Measurements from ENCODE around the gene ANHX. TPM values are rescaled to one million over a fixed set of nuclear protein-coding genes. Genes with fewer than 3 reads are reported as not detected.
A peak's percentile ranks its signal among the peaks of the same experiment; 100 is the strongest.

Gene ANHX
- total and polyA plus RNA-seq, 5 donors from 2014 or later: not detected

GRCh38 chr12:133202493-133203343 lies 33.0 kb downstream of the ANHX start:
- H3K4me3 Mint-ChIP-seq: peak overlapping the region in 1 of 4 donors; percentile 15
- H3K9me3 ChIP-seq (ENCODE audit: control insufficient read depth in 2 of 2, low read length in 2 of 2): peaks cover 78 to 80% of the 10 kb centered on the region in 2 experiments
- no peaks in the 10 kb centered on the region for H3K27me3 Mint-ChIP-seq
- H3K4me3 ChIP-seq (ENCODE audit: low read depth, low read length): peak overlapping the region; percentile 6
- no peaks in the 10 kb centered on the region for H3K4me1 ChIP-seq (ENCODE audit: control insufficient read depth, insufficient read depth, low read length, poor library complexity, severe bottlenecking)
- H3K36me3 Mint-ChIP-seq: peaks cover 40% of the 10 kb centered on the region
- ATAC-seq (ENCODE audit: low read depth in 2 of 2) (no peak), DNase-seq (no peak)
- peaks cover 0 to 2% (median 0%) of the 10 kb centered on the region in 4 donors for H3K4me1 Mint-ChIP-seq
- peaks cover 30% of the 10 kb centered on the region for H3K36me3 ChIP-seq (ENCODE audit: control insufficient read depth, insufficient read depth, low read length)
- no peaks in the 10 kb centered on the region for H3K27me3 ChIP-seq (ENCODE audit: control insufficient read depth, insufficient read depth, low read length)
- no peak overlapping the region for H3K27ac ChIP-seq (ENCODE audit: insufficient read depth, low read length, poor library complexity, severe bottlenecking)
- H3K27ac Mint-ChIP-seq: no peak overlapping the region
- peaks cover 0 to 81% (median 31%) of the 10 kb centered on the region in 7 donors for H3K9me3 Mint-ChIP-seq

- Histone ChIP-seq H3K9me3 (ENCODE audit: control insufficient read depth in 2 of 2, low read length in 2 of 2) (peaks cover 70 to 72% of the 10 kb centered on the region in 2 experiments), H3K36me3 (ENCODE audit: control insufficient read depth, insufficient read depth, low read length) (peaks cover 30% of the 10 kb centered on the region), H3K4me1 (ENCODE audit: control insufficient read depth, insufficient read depth, low read length, poor library complexity, severe bottlenecking) (no peaks in the 10 kb centered on the region), H3K4me3 (ENCODE audit: low read depth, low read length) (peak overlapping the region; percentile 28), H3K27me3 (ENCODE audit: control insufficient read depth, insufficient read depth, low read length) (no peaks in the 10 kb centered on the region), H3K27ac (ENCODE audit: insufficient read depth, low read length, poor library complexity, severe bottlenecking) (no peak overlapping the region)
- H3K36me3 Mint-ChIP-seq: peaks cover 40% of the 10 kb centered on the region
- no peak overlapping the region for H3K27ac Mint-ChIP-seq
- H3K4me1 Mint-ChIP-seq: peaks cover 0 to 2% (median 0%) of the 10 kb centered on the region in 4 donors
- H3K9me3 Mint-ChIP-seq: peaks cover 0 to 74% (median 31%) of the 10 kb centered on the region in 7 donors
- DNase-seq: no peak
- no peak overlapping the region for H3K4me3 Mint-ChIP-seq
- ATAC-seq (ENCODE audit: low read depth in 2 of 2): no peak
- H3K27me3 Mint-ChIP-seq: no peaks in the 10 kb centered on the region
These were observed 33.8 kb downstream of the ANHX start for GRCh38 chr12:133201888-133202287.

- Histone ChIP-seq H3K9me3 (ENCODE audit: control insufficient read depth in 2 of 2, low read length in 2 of 2) (peaks cover 71 to 87% of the 10 kb centered on the region in 2 experiments), H3K27ac (ENCODE audit: insufficient read depth, low read length, poor library complexity, severe bottlenecking) (no peak overlapping the region), H3K4me3 (ENCODE audit: low read depth, low read length) (no peak overlapping the region), H3K4me1 (ENCODE audit: control insufficient read depth, insufficient read depth, low read length, poor library complexity, severe bottlenecking) (no peaks in the 10 kb centered on the region), H3K36me3 (ENCODE audit: control insufficient read depth, insufficient read depth, low read length) (peaks cover 87% of the 10 kb centered on the region), H3K27me3 (ENCODE audit: control insufficient read depth, insufficient read depth, low read length) (no peaks in the 10 kb centered on the region)
- H3K27ac Mint-ChIP-seq: no peak overlapping the region
- peaks cover 84% of the 10 kb centered on the region for H3K36me3 Mint-ChIP-seq
- no peaks in the 10 kb centered on the region for H3K27me3 Mint-ChIP-seq
- no peak for ATAC-seq (ENCODE audit: low read depth in 2 of 2)
- peaks cover 5 to 82% (median 45%) of the 10 kb centered on the region in 7 donors for H3K9me3 Mint-ChIP-seq
- peaks cover 0 to 4% (median under 1%) of the 10 kb centered on the region in 4 donors for H3K4me1 Mint-ChIP-seq
- no peak for DNase-seq
- no peak overlapping the region for H3K4me3 Mint-ChIP-seq
These were observed 42.8 kb downstream of the ANHX start for GRCh38 chr12:133192847-133193246.

- Mint-ChIP-seq H3K4me1 (peaks cover 0 to 6% (median 5%) of the 10 kb centered on the region in 4 donors), H3K9me3 (peaks cover 8 to 94% (median 48%) of the 10 kb centered on the region in 7 donors), H3K27me3 (no peaks in the 10 kb centered on the region), H3K4me3 (no peak overlapping the region), H3K27ac (no peak overlapping the region), H3K36me3 (peaks cover 98% of the 10 kb centered on the region)
- DNase-seq (no peak), ATAC-seq (ENCODE audit: low read depth in 2 of 2) (no peak)
- Histone ChIP-seq H3K27me3 (ENCODE audit: control insufficient read depth, insufficient read depth, low read length) (no peaks in the 10 kb centered on the region), H3K9me3 (ENCODE audit: control insufficient read depth in 2 of 2, low read length in 2 of 2) (peaks cover 85 to 100% of the 10 kb centered on the region in 2 experiments), H3K4me1 (ENCODE audit: control insufficient read depth, insufficient read depth, low read length, poor library complexity, severe bottlenecking) (no peaks in the 10 kb centered on the region), H3K27ac (ENCODE audit: insufficient read depth, low read length, poor library complexity, severe bottlenecking) (no peak overlapping the region), H3K36me3 (ENCODE audit: control insufficient read depth, insufficient read depth, low read length) (peaks cover 99% of the 10 kb centered on the region), H3K4me3 (ENCODE audit: low read depth, low read length) (no peak overlapping the region)
These were observed 45.5 kb downstream of the ANHX start for GRCh38 chr12:133190176-133190575.

DNA sequence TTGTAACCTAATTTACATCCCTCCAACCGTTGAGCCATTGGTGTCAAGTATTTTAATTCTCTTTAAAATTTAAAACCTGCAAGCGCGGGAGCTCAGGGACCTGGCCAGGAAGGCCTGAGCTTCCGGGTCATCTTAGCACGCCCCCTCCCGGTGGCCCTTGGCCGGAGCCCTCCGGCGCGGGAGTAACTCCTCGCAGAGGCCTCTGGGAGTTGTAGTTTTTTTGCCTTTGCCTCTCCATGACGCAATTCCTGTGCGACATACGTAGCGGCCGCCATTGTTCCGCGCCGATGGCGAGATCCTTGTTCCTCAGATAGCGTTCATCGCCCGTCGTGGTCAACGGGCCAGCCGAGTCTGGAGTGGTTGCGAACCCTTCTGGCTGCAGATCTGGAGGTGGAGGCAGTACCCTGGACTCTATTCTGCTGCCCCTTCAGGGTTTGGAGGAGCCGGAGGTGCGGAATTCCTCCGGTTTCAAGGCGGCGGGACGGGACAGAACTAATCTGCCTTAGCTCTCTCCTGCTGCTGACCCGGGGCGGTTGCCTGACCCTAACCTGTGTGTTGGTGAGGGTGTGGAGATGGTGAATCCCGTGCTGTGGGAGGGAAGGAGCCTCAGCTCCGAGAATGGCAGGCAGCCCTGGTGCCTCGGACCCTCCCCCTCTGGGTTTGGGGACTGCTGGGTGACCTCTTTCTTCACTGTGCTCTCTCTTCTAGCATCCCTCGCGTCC lies 54.3 kb downstream of the ANHX start, which contains the start of gene ZNF268:
TSS of gene ZNF268 (plus strand) at position 258 of the 722 bp plus-strand sequence. CDS start 503 bp downstream, outside the sequence.
- Histone ChIP-seq H3K4me1 (ENCODE audit: control insufficient read depth, insufficient read depth, low read length, poor library complexity, severe bottlenecking) (peaks cover 8% of the 10 kb centered on the region), H3K36me3 (ENCODE audit: control insufficient read depth, insufficient read depth, low read length) (peaks cover 37% of the 10 kb centered on the region), H3K4me3 (ENCODE audit: low read depth, low read length) (peak within 1 kb of the TSS; percentile 89), H3K27ac (ENCODE audit: insufficient read depth, low read length, poor library complexity, severe bottlenecking) (peak within 1 kb of the TSS; percentile 76), H3K9me3 (ENCODE audit: control insufficient read depth in 2 of 2, low read length in 2 of 2) (peaks cover 38 to 60% of the 10 kb centered on the region in 2 experiments), H3K27me3 (ENCODE audit: control insufficient read depth, insufficient read depth, low read length) (no peaks in the 10 kb centered on the region)
- peak within 1 kb of the TSS; percentile 94 to 99 (median 96) for H3K4me3 Mint-ChIP-seq
- peak within 1 kb of the TSS; percentile 91 to 97 (median 93) for H3K27ac Mint-ChIP-seq
- peaks cover 39% of the 10 kb centered on the region for H3K36me3 Mint-ChIP-seq
- DNase-seq (peak; percentile 67 to 93 (median 85)), ATAC-seq (ENCODE audit: low read depth in 2 of 2) (peak; percentile 86 to 88)
- no peaks in the 10 kb centered on the region for H3K27me3 Mint-ChIP-seq
- peaks cover 5 to 73% (median 34%) of the 10 kb centered on the region in 7 donors for H3K9me3 Mint-ChIP-seq
- peaks cover 0 to 33% (median 18%) of the 10 kb centered on the region in 4 donors for H3K4me1 Mint-ChIP-seq

- Histone ChIP-seq H3K9me3 (ENCODE audit: control insufficient read depth in 2 of 2, low read length in 2 of 2) (peaks cover 38 to 53% of the 10 kb centered on the region in 2 experiments), H3K4me1 (ENCODE audit: control insufficient read depth, insufficient read depth, low read length, poor library complexity, severe bottlenecking) (peaks cover 8% of the 10 kb centered on the region), H3K4me3 (ENCODE audit: low read depth, low read length) (peak overlapping the region; percentile 89), H3K27ac (ENCODE audit: insufficient read depth, low read length, poor library complexity, severe bottlenecking) (no peak overlapping the region), H3K36me3 (ENCODE audit: control insufficient read depth, insufficient read depth, low read length) (peaks cover 30% of the 10 kb centered on the region), H3K27me3 (ENCODE audit: control insufficient read depth, insufficient read depth, low read length) (no peaks in the 10 kb centered on the region)
- no peak for ATAC-seq (ENCODE audit: low read depth in 2 of 2)
- H3K4me3 Mint-ChIP-seq: peak overlapping the region in 2 of 4 donors; percentile 50 to 69
- H3K9me3 Mint-ChIP-seq: peaks cover 3 to 73% (median 35%) of the 10 kb centered on the region in 7 donors
- peak overlapping the region in 1 of 3 donors; percentile 91 for H3K27ac Mint-ChIP-seq
- H3K27me3 Mint-ChIP-seq: no peaks in the 10 kb centered on the region
- peaks cover 34% of the 10 kb centered on the region for H3K36me3 Mint-ChIP-seq
- DNase-seq: no peak
- peaks cover 0 to 31% (median 18%) of the 10 kb centered on the region in 4 donors for H3K4me1 Mint-ChIP-seq
These were observed 55.0 kb downstream of the ANHX start for GRCh38 chr12:133180669-133181068.

- Histone ChIP-seq H3K27me3 (ENCODE audit: control insufficient read depth, insufficient read depth, low read length) (no peaks in the 10 kb centered on the region), H3K27ac (ENCODE audit: insufficient read depth, low read length, poor library complexity, severe bottlenecking) (no peak overlapping the region), H3K4me1 (ENCODE audit: control insufficient read depth, insufficient read depth, low read length, poor library complexity, severe bottlenecking) (no peaks in the 10 kb centered on the region), H3K36me3 (ENCODE audit: control insufficient read depth, insufficient read depth, low read length) (no peaks in the 10 kb centered on the region), H3K4me3 (ENCODE audit: low read depth, low read length) (no peak overlapping the region), H3K9me3 (ENCODE audit: control insufficient read depth in 2 of 2, low read length in 2 of 2) (peaks cover 32 to 64% of the 10 kb centered on the region in 2 experiments)
- DNase-seq: no peak
- Mint-ChIP-seq H3K27me3 (no peaks in the 10 kb centered on the region), H3K4me1 (no peaks in the 10 kb centered on the region), H3K4me3 (no peak overlapping the region), H3K36me3 (peaks cover 8% of the 10 kb centered on the region), H3K27ac (no peak overlapping the region), H3K9me3 (peaks cover 0 to 63% (median 21%) of the 10 kb centered on the region in 7 donors)
- ATAC-seq (ENCODE audit: low read depth in 2 of 2): no peak
These were observed 60.8 kb downstream of the ANHX start for GRCh38 chr12:133174901-133175300.

Measured in CD4-positive, CD25-positive, alpha-beta regulatory T cell (primary cell).